GM10847 (cell line): ENCODE results near the gene ZW10.

ENCODE experiments used
- POLR2A ChIP-seq: IDR thresholded peaks from 2 replicates; pipeline ENCODE4 v1.6.1; 2011; ENCODE audit not compliant: insufficient read length; ENCODE audit errors: extremely low read depth

The ZW10 gene

GRCh38 chr11:113722934-113723333 is 50.6 kb downstream of the ZW10 start:
- no peak for TF ChIP-seq POLR2A

- no peak for TF ChIP-seq POLR2A
These were observed 51.3 kb downstream of the ZW10 start for GRCh38 chr11:113722221-113722620.

GRCh38 chr11:113721462-113722066 is 51.9 kb downstream of the ZW10 start:
- no peak for TF ChIP-seq POLR2A

GRCh38 chr11:113715882-113716625 is 57.4 kb downstream of the ZW10 start:
- TF ChIP-seq POLR2A: no peak

GRCh38 chr11:113715273-113715672 is 58.2 kb downstream of the ZW10 start:
- TF ChIP-seq POLR2A: no peak

GRCh38 chr11:113710989-113711388 is 62.5 kb downstream of the ZW10 start:
- no peak for TF ChIP-seq POLR2A

- no peak for TF ChIP-seq POLR2A
These were observed 67.4 kb downstream of the ZW10 start, which contains the start of gene TMPRSS5 for GRCh38 chr11:113705871-113706655. TSS of gene TMPRSS5 (minus strand) at chr11:113706308. CDS start at chr11:113706224, 84 bp downstream.

- TF ChIP-seq POLR2A: no peak
These were observed 72.0 kb downstream of the ZW10 start for GRCh38 chr11:113701491-113701890.

- no peak for TF ChIP-seq POLR2A
These were observed 75.0 kb downstream of the ZW10 start for GRCh38 chr11:113698515-113698914.

- TF ChIP-seq POLR2A: no peak
These were observed 75.6 kb downstream of the ZW10 start for GRCh38 chr11:113697756-113698407.

GRCh38 chr11:113697111-113697510 is 76.4 kb downstream of the ZW10 start:
- no peak for TF ChIP-seq POLR2A

GRCh38 chr11:113695207-113695606 is 78.3 kb downstream of the ZW10 start:
- TF ChIP-seq POLR2A: no peak

- TF ChIP-seq POLR2A: no peak
These were observed 79.1 kb downstream of the ZW10 start for GRCh38 chr11:113694390-113694789.

- no peak for TF ChIP-seq POLR2A
These were observed 80.5 kb downstream of the ZW10 start for GRCh38 chr11:113693030-113693429.
